Hepatocyte (in vitro differentiated cells): ENCODE data around the gene CASKIN2. TPM values are rescaled to one million over a fixed set of nuclear protein-coding genes. Genes with fewer than 3 reads are reported as not detected.

ENCODE experiments used
- DNase-seq: peaks from one replicate; pipeline ENCODE4 v3.0.0-alpha.2; 2016; ENCODE audit warnings: low spot score
- H2AFZ ChIP-seq: fragments of 200-600 bp; sonication (generic); 2 replicates; pipeline ENCODE4 v1.6.0; 2016; ENCODE audit warnings: antibody characterized with exemption, mild to moderate bottlenecking
- H3K27ac ChIP-seq: fragments of 200-600 bp; sonication (generic); 2 replicates; pipeline ENCODE4 v1.5.1; 2016; ENCODE audit warnings: mild to moderate bottlenecking
- H3K27me3 ChIP-seq: fragments of 200-600 bp; sonication (generic); 2 replicates; pipeline ENCODE4 v1.6.1; 2016
- H3K36me3 ChIP-seq: fragments of 200-600 bp; sonication (generic); replicated peaks from 2 replicates; pipeline ENCODE4 v1.5.1; 2016; ENCODE audit warnings: low read depth; ENCODE audit not compliant: insufficient read depth
- H3K4me1 ChIP-seq: fragments of 200-600 bp; sonication (generic); 2 replicates; pipeline ENCODE4 v1.5.1; 2016; ENCODE audit warnings: mild to moderate bottlenecking, moderate library complexity; ENCODE audit not compliant: insufficient read depth
- H3K4me2 ChIP-seq: fragments of 200-600 bp; sonication (generic); 2 replicates; pipeline ENCODE4 v1.6.0; 2016
- H3K4me3 ChIP-seq: fragments of 200-600 bp; sonication (generic); 2 replicates; pipeline ENCODE4 v1.5.1; 2016; ENCODE audit warnings: mild to moderate bottlenecking
- H3K79me2 ChIP-seq: fragments of 200-600 bp; sonication (generic); 2 replicates; pipeline ENCODE4 v1.6.0; 2017; ENCODE audit warnings: mild to moderate bottlenecking
- H3K9me2 ChIP-seq: fragments of 200-600 bp; sonication (generic); replicated peaks from 2 replicates; pipeline ENCODE4 v1.6.0; 2017; ENCODE audit warnings: mild to moderate bottlenecking; ENCODE audit not compliant: insufficient read depth
- H3K9me3 ChIP-seq: fragments of 200-600 bp; sonication (generic); 2 replicates; pipeline ENCODE4 v1.5.1; 2016; ENCODE audit warnings: low read depth, mild to moderate bottlenecking
- H4K20me1 ChIP-seq: fragments of 200-600 bp; sonication (generic); 2 replicates; pipeline ENCODE4 v1.6.0; 2016; ENCODE audit warnings: mild to moderate bottlenecking; ENCODE audit not compliant: insufficient read depth, poor library complexity, severe bottlenecking
- CTCF ChIP-seq: fragments of 200-600 bp; sonication (generic); IDR thresholded peaks from 2 replicates; pipeline ENCODE4 v1.5.1; 2016; ENCODE audit warnings: antibody characterized with exemption, mild to moderate bottlenecking; ENCODE audit not compliant: poor library complexity
- EZH2 ChIP-seq: fragments of 200-600 bp; sonication (generic); IDR thresholded peaks from 2 replicates; pipeline ENCODE4 v1.6.1; 2016; ENCODE audit warnings: antibody characterized with exemption, mild to moderate bottlenecking, borderline replicate concordance
- EZH2phosphoT487 ChIP-seq: fragments of 200-600 bp; sonication (generic); IDR thresholded peaks from one replicate; pipeline ENCODE4 v1.6.1; 2018; ENCODE audit warnings: antibody characterized with exemption, mild to moderate bottlenecking, low read depth, moderate library complexity; ENCODE audit not compliant: unreplicated experiment, severe bottlenecking
- WGBS: methylation state at CpG from one replicate; pipeline ENCODE4 v1.1.6; 2016; ENCODE audit warnings: low lambda C conversion rate; ENCODE audit errors: missing lambda C conversion rate; 5-methylcytosine and 5-hydroxymethylcytosine counted together
- polyA plus RNA-seq: library from polyadenylated mRNA; unstranded; fragments of >200 nt; fragmentation: Nextera tagmentation; extraction: Ambion mirVana; gene quantifications from 2 replicates; pipeline ENCODE4 v1.2.1, GENCODE V29; 2016
- total RNA-seq: library from RNA; depleted of rRNA; stranded (reverse); fragments of >200 nt; gene quantifications from 2 replicates; pipeline ENCODE4 v1.2.3, GENCODE V29; 2014

Gene CASKIN2
- total and polyA plus RNA-seq, 2 experiments from 2014 or later: 9.8 to 16.2 TPM

DNA sequence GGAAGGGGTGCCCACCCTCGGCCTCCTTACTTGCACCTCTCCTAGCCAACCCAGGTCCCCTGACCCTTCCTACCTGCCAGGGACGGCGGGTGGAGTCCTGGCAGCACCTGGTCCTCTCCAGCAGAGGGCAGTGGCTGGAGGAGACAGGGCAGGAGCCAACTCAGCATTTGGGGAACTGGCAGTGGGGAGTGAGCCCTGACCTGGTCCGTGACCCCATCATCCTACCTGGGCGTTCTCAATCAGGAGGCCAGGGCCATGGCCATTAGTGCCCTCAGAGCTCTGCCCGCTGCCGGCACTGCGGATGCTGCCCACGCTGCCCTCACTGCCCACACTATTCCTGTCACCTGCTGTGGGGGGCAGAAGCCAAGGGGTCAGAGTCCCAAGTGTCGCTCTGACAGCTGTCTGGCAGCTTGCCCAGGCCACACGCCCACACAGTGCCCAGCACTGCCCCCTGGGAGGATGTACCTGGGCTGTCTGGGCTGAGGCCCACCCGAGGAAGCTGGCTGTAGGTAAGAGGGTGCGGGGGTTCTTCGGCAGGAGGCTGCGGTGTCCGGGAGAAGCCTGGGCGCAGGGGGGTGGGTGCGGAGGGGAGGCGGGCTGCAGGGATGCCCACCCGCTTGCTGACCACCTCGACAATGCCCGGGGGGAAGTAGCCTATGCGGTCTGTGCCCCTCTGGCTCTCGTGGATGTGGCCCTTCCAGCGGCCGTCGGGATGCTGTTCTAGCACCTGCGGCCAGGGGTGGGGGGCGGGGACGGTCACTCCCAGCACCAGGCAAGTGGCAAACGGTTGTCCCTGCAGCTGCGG is 10.8 kb downstream of the CASKIN2 start:
- Histone ChIP-seq H3K27ac (no peak overlapping the region), H3K27me3 (no peaks in the 10 kb centered on the region), H3K36me3 (no peaks in the 10 kb centered on the region), H3K4me2 (no peak overlapping the region), H2AFZ (no peak overlapping the region), H3K9me2 (no peaks in the 10 kb centered on the region), H4K20me1 (peaks cover 4% of the 10 kb centered on the region), H3K4me1 (peaks cover 3% of the 10 kb centered on the region), H3K4me3 (no peak overlapping the region), H3K79me2 (peaks cover 6% of the 10 kb centered on the region), H3K9me3 (no peaks in the 10 kb centered on the region)
- WGBS: 79% methylated on average over 20 of the region's 32 CpGs
- peak; percentile 58 for DNase-seq
- TF ChIP-seq CTCF (peak; percentile 50), EZH2 (no peak)

DNA sequence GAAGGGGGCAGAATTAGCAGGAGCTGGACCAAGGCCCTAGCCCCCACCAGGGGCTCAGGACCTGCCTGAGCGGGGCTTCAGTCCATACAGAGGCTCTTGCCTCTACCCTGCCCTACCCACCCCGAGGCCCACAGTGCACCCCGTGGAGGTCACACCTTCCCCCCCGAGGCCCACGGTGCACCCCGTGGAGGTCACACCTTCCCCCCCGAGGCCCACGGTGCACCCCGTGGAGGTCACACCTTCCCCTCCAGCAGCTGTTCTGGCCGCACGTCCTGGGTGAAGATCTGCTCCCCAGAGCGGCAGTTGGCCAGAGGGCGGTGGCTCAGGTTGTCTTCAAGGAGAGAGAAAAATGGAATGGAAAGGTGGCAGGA is 11.4 kb downstream of the CASKIN2 start:
- H3K9me3 ChIP-seq: no peaks in the 10 kb centered on the region
- no peaks in the 10 kb centered on the region for H3K27me3 ChIP-seq
- H3K4me3 ChIP-seq: no peak overlapping the region
- TF ChIP-seq CTCF: no peak
- TF ChIP-seq EZH2: no peak
- no peak for TF ChIP-seq EZH2phosphoT487
- H3K4me1 ChIP-seq: no peaks in the 10 kb centered on the region
- no peak overlapping the region for H2AFZ ChIP-seq
- peaks cover under 1% of the 10 kb centered on the region for H3K79me2 ChIP-seq
- no CpG with 5 or more reads among the region's 13 CpGs for WGBS
- H3K36me3 ChIP-seq: no peaks in the 10 kb centered on the region
- no peak for DNase-seq
- H3K27ac ChIP-seq: no peak overlapping the region
- H4K20me1 ChIP-seq: no peaks in the 10 kb centered on the region
- no peak overlapping the region for H3K4me2 ChIP-seq
- H3K9me2 ChIP-seq: no peaks in the 10 kb centered on the region

DNA sequence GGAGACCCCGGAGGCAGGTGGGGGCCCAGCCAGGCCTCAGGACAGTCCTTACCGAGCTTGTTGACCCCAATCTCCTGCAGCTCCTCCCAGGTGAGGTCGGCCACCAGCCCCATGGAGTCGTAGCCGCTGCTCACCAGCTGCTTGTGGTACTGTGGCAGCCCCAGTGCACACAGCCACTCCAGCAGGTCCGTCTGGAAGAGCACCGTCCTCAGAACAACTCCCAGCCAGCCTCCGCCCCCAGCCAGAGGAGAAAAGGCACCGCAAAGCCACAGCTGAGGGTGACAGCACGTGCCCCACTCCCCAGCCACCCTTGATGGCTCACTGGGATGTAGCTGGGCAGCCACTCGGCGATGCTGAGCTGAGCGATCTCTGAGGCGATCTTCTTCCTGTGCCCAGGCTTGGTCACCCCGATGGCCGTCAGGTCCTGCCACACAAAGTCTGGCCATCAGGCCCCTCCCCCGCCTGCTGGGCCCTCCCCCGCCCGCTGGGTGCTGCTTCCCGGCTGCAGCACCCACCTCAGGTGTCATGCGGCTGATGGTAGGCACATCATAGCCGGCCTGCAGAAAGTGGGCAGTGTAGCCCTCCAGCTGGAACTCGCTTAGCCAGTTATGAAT is 11.9 kb downstream of the CASKIN2 start:
- no peaks in the 10 kb centered on the region for H3K9me3 ChIP-seq
- no peak for DNase-seq
- no peak overlapping the region for H3K27ac ChIP-seq
- H2AFZ ChIP-seq: no peak overlapping the region
- H3K79me2 ChIP-seq: no peaks in the 10 kb centered on the region
- 86% methylated on average over 21 of the region's 23 CpGs for WGBS
- H3K9me2 ChIP-seq: no peaks in the 10 kb centered on the region
- TF ChIP-seq CTCF (no peak), EZH2phosphoT487 (no peak), EZH2 (no peak)
- no peak overlapping the region for H3K4me3 ChIP-seq
- H3K36me3 ChIP-seq: no peaks in the 10 kb centered on the region
- H3K27me3 ChIP-seq: no peaks in the 10 kb centered on the region
- no peak overlapping the region for H3K4me2 ChIP-seq
- no peaks in the 10 kb centered on the region for H3K4me1 ChIP-seq
- H4K20me1 ChIP-seq: no peaks in the 10 kb centered on the region
